Muscle layer of duodenum (tissue), 2 donors: ENCODE data around the gene DOCK2.
"Not testable (repeated sequence)": the region's sequence is repeated elsewhere in the genome, so short reads cannot be mapped to it uniquely, and the experiment has no call there.

Experiments
- H3K27ac ChIP-seq: one replicate; pipeline ENCODE4 v1.7.0; 2013; ENCODE audit warnings: mild to moderate bottlenecking, low read length
- H3K27me3 ChIP-seq: one replicate; pipeline ENCODE4 v1.7.0; 2013; ENCODE audit warnings: low read depth, mild to moderate bottlenecking, control low read depth, low read length
- H3K36me3 ChIP-seq, 2 donors: one replicate each; pipeline ENCODE4 v1.7.0; 2013; ENCODE audit warnings: low read length in 2 of 2, control low read depth in 1 of 2, mild to moderate bottlenecking in 1 of 2; ENCODE audit not compliant: insufficient read depth in 2 of 2, control insufficient read depth in 1 of 2
- H3K4me1 ChIP-seq, 2 donors: one replicate each; pipeline ENCODE4 v1.7.0; 2013; ENCODE audit warnings: low read length in 2 of 2, mild to moderate bottlenecking in 2 of 2, control low read depth in 1 of 2, moderate library complexity in 1 of 2; ENCODE audit not compliant: insufficient read depth in 2 of 2, control insufficient read depth in 1 of 2
- H3K4me3 ChIP-seq, 2 donors: one replicate each; pipeline ENCODE4 v1.7.0; 2013; ENCODE audit warnings: low read length in 2 of 2, low read depth in 1 of 2, mild to moderate bottlenecking in 1 of 2
- H3K9me3 ChIP-seq, 2 donors: one replicate each; pipeline ENCODE4 v1.7.0; 2013; ENCODE audit warnings: low read length in 2 of 2, control low read depth in 1 of 2, mild to moderate bottlenecking in 1 of 2; ENCODE audit not compliant: control insufficient read depth in 1 of 2
- donor health status: healthy.

Gene DOCK2

GRCh38 chr5:169656125-169656901, 19.2 kb downstream of the DOCK2 start:
- Histone ChIP-seq H3K9me3 (no peaks in the 10 kb centered on the region), H3K36me3 (no peaks in the 10 kb centered on the region), H3K4me1 (peaks cover 0 to 4% of the 10 kb centered on the region in 2 donors), H3K4me3 (no peak overlapping the region), H3K27ac (no peak overlapping the region), H3K27me3 (no peaks in the 10 kb centered on the region)

GRCh38 chr5:169657127-169657526, 20.1 kb downstream of the DOCK2 start:
- no peaks in the 10 kb centered on the region for H3K9me3 ChIP-seq
- H3K4me1 ChIP-seq, result no peaks in the 10 kb centered on the region
- no peak overlapping the region for H3K4me3 ChIP-seq
- H3K27me3 ChIP-seq, result no peaks in the 10 kb centered on the region
- no peaks in the 10 kb centered on the region for H3K36me3 ChIP-seq
- H3K27ac ChIP-seq, result no peak overlapping the region

GRCh38 chr5:169662451-169662850, 25.4 kb downstream of the DOCK2 start:
- not testable (repeated sequence) for H3K27me3 ChIP-seq, H3K9me3 ChIP-seq, H3K4me3 ChIP-seq, H3K4me1 ChIP-seq, H3K27ac ChIP-seq, H3K36me3 ChIP-seq

GRCh38 chr5:169663537-169663936, 26.5 kb downstream of the DOCK2 start:
- no peaks in the 10 kb centered on the region for H3K36me3 ChIP-seq
- H3K27ac ChIP-seq, result no peak overlapping the region
- H3K4me1 ChIP-seq, result no peaks in the 10 kb centered on the region
- no peaks in the 10 kb centered on the region for H3K9me3 ChIP-seq
- H3K4me3 ChIP-seq, result no peak overlapping the region
- no peaks in the 10 kb centered on the region for H3K27me3 ChIP-seq

- Histone ChIP-seq H3K4me3 (no peak overlapping the region), H3K9me3 (no peaks in the 10 kb centered on the region), H3K27ac (no peak overlapping the region), H3K36me3 (no peaks in the 10 kb centered on the region), H3K27me3 (no peaks in the 10 kb centered on the region), H3K4me1 (no peaks in the 10 kb centered on the region)
Observed at GRCh38 chr5:169666365-169666764, 29.3 kb downstream of the DOCK2 start.

GRCh38 chr5:169667896-169668674, 31.0 kb downstream of the DOCK2 start:
- Histone ChIP-seq H3K9me3 (no peaks in the 10 kb centered on the region), H3K27me3 (no peaks in the 10 kb centered on the region), H3K27ac (no peak overlapping the region), H3K4me1 (no peaks in the 10 kb centered on the region), H3K36me3 (no peaks in the 10 kb centered on the region), H3K4me3 (no peak overlapping the region)

- H3K4me1 ChIP-seq, result no peaks in the 10 kb centered on the region
- H3K36me3 ChIP-seq, result no peaks in the 10 kb centered on the region
- no peak overlapping the region for H3K4me3 ChIP-seq
- H3K27me3 ChIP-seq, result no peaks in the 10 kb centered on the region
- no peak overlapping the region for H3K27ac ChIP-seq
- no peaks in the 10 kb centered on the region for H3K9me3 ChIP-seq
Observed at GRCh38 chr5:169668732-169669131, 31.7 kb downstream of the DOCK2 start.

GRCh38 chr5:169670769-169671525, 33.9 kb downstream of the DOCK2 start:
- H3K4me3 ChIP-seq, result no peak overlapping the region
- no peak overlapping the region for H3K27ac ChIP-seq
- H3K4me1 ChIP-seq, result no peaks in the 10 kb centered on the region
- H3K9me3 ChIP-seq, result no peaks in the 10 kb centered on the region
- H3K36me3 ChIP-seq, result no peaks in the 10 kb centered on the region
- no peaks in the 10 kb centered on the region for H3K27me3 ChIP-seq

- Histone ChIP-seq H3K4me3 (no peak overlapping the region), H3K27ac (no peak overlapping the region), H3K27me3 (no peaks in the 10 kb centered on the region), H3K9me3 (no peaks in the 10 kb centered on the region), H3K4me1 (no peaks in the 10 kb centered on the region), H3K36me3 (no peaks in the 10 kb centered on the region)
Observed at GRCh38 chr5:169682026-169682425, 45.0 kb downstream of the DOCK2 start.

- H3K27me3 ChIP-seq, result no peaks in the 10 kb centered on the region
- H3K27ac ChIP-seq, result no peak overlapping the region
- H3K4me1 ChIP-seq, result no peaks in the 10 kb centered on the region
- H3K9me3 ChIP-seq, result no peaks in the 10 kb centered on the region
- no peaks in the 10 kb centered on the region for H3K36me3 ChIP-seq
- H3K4me3 ChIP-seq, result no peak overlapping the region
Observed at GRCh38 chr5:169686137-169686536, 49.1 kb downstream of the DOCK2 start.

- H3K4me3 ChIP-seq, result no peak overlapping the region
- no peaks in the 10 kb centered on the region for H3K27me3 ChIP-seq
- H3K4me1 ChIP-seq, result no peaks in the 10 kb centered on the region
- no peaks in the 10 kb centered on the region for H3K36me3 ChIP-seq
- H3K9me3 ChIP-seq, result no peaks in the 10 kb centered on the region
- no peak overlapping the region for H3K27ac ChIP-seq
Observed at GRCh38 chr5:169688106-169688505, 51.0 kb downstream of the DOCK2 start.
